ENCODE measurements around the gene RFFL. TPM values are rescaled to one million over a fixed set of nuclear protein-coding genes. Genes with fewer than 3 reads are reported as not detected.

The RFFL gene
- total RNA-seq, 1 experiment from 2014 or later = 40.3 TPM

DNA sequence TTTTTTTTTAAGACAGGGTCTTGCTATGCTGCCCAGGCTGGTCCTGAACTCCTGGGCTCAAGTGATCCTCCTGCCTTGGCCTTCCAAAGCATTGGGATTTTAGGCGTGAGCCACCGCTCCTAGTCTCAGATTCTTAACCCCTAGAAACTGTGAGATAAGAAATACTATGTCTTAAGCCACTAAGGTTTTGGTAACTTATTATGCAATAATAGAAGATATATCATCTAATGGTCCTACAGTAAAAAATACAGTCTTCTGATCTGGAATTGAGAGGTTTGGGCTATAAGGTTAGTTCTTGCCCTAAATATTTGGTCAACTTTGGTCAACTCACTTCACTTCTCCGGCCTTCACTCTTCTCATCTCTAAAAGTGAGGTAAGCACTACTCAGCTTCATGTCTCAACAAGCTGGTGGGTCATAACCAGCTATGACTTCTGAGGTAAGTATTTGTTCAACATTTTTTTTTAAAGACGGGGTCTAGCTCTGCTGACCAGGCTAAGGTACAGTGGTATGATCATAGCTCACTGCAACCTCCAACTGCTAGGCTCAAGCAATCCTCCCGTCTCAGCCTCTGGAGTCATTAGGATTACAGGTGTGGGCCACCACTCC lies 41.4 kb upstream of the RFFL start:
- H3K9me2 ChIP-seq (ENCODE audit: insufficient read depth) = no peaks in the 10 kb centered on the region
- no peak for ATAC-seq
- no peaks in the 10 kb centered on the region for H3K27me3 ChIP-seq (ENCODE audit: insufficient read depth, low read length)
- intact Hi-C loops (cut with micrococcal nuclease) = no loop called here
- no peaks in the 10 kb centered on the region for H3K9me3 ChIP-seq (ENCODE audit: control insufficient read depth in 1 of 2, insufficient read depth in 1 of 2, low read depth in 1 of 2, low read length in 2 of 2)
- POLR2A ChIA-PET = interaction anchor here (1.0 kb wide), 1 partner anchor 11 kb away, joined by 3 read pairs; no protein-coding TSS in a partner anchor
- no peak for TF ChIP-seq CEBPB (IDR thresholded peaks at IDR 0.05; ENCODE audit: low read depth)
- H3K4me2 ChIP-seq (ENCODE audit: low read length) = no peak overlapping the region
- CTCF ChIA-PET = no interaction called here
- H3K36me3 ChIP-seq (ENCODE audit: control insufficient read depth in 1 of 2, insufficient read depth in 2 of 2, low read length in 2 of 2) = peaks cover 7 to 22% of the 10 kb centered on the region in 2 experiments
- no peak overlapping the region for H3K27ac ChIP-seq (ENCODE audit: low read depth, low read length)
- no peak for DNase-seq (ENCODE audit: low read depth, low spot score)
- RAD21 ChIA-PET (ENCODE audit: low non-redundant PET in 1 of 2, low total read pairs in 2 of 2, uncharacterized antibody in 2 of 2, unreplicated experiment in 2 of 2) = no interaction called here
- no peak overlapping the region for H3K4me3 ChIP-seq (replicated peaks in 1 of 2; ENCODE audit: low read depth in 1 of 2, low read length in 2 of 2)
- no peaks in the 10 kb centered on the region for H4K20me1 ChIP-seq (ENCODE audit: insufficient read depth)
- H3K9ac ChIP-seq (ENCODE audit: low read length) = no peak overlapping the region
- H3K79me2 ChIP-seq (ENCODE audit: insufficient read depth, low read length) = no peaks in the 10 kb centered on the region
- no TSS peak for BruUV-seq (replicated peaks)
- H3K4me1 ChIP-seq (ENCODE audit: control insufficient read depth in 1 of 2, insufficient read depth in 2 of 2, low read length in 2 of 2) = peaks cover 4 to 18% of the 10 kb centered on the region in 2 experiments; a peak in 3 of 4 replicates
- H2AFZ ChIP-seq (ENCODE audit: low read depth, low read length, poor library complexity, severe bottlenecking) = no peak overlapping the region

DNA sequence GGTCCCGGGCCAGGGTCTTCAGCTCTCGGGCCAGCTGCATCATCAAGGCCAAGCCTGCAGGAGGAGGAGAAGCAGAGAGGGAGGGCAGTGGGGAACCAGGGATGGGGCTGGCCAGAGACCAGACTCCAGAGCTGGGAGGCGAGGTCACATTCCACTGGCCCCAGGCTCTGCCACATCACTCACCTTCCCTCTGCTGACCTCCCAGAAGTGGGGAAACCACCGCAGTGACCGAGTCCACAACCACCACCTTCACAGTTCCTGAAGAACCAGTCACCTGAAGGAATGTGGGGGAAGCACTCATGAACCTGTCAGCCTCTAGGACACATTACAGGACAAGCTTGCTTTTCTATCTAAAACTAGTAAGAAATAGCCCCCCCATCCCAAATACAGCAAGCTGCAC lies 39.8 kb upstream of the RFFL start:
- no peak overlapping the region for H3K4me3 ChIP-seq (replicated peaks in 1 of 2; ENCODE audit: low read depth in 1 of 2, low read length in 2 of 2)
- no peaks in the 10 kb centered on the region for H4K20me1 ChIP-seq (ENCODE audit: insufficient read depth)
- H3K9ac ChIP-seq (ENCODE audit: low read length) = no peak overlapping the region
- TF ChIP-seq SIN3A (IDR thresholded peaks at IDR 0.05; ENCODE audit: low read depth) = no peak
- TF ChIP-seq, protein P1, sequence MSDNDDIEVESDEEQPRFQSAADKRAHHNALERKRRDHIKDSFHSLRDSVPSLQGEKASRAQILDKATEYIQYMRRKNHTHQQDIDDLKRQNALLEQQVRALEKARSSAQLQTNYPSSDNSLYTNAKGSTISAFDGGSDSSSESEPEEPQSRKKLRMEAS (IDR thresholded peaks at IDR 0.05) = no peak
- TF ChIP-seq, protein P2, sequence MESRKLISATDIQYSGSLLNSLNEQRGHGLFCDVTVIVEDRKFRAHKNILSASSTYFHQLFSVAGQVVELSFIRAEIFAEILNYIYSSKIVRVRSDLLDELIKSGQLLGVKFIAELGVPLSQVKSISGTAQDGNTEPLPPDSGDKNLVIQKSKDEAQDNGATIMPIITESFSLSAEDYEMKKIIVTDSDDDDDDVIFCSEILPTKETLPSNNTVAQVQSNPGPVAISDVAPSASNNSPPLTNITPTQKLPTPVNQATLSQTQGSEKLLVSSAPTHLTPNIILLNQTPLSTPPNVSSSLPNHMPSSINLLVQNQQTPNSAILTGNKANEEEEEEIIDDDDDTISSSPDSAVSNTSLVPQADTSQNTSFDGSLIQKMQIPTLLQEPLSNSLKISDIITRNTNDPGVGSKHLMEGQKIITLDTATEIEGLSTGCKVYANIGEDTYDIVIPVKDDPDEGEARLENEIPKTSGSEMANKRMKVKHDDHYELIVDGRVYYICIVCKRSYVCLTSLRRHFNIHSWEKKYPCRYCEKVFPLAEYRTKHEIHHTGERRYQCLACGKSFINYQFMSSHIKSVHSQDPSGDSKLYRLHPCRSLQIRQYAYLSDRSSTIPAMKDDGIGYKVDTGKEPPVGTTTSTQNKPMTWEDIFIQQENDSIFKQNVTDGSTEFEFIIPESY (IDR thresholded peaks at IDR 0.05; ENCODE audit: extremely low read depth, insufficient replicate concordance, low read length) = no peak
- peaks cover 11 to 22% of the 10 kb centered on the region in 2 experiments for H3K36me3 ChIP-seq (ENCODE audit: control insufficient read depth in 1 of 2, insufficient read depth in 2 of 2, low read length in 2 of 2)
- intact Hi-C loops (cut with micrococcal nuclease) = no loop called here
- DNase-seq (ENCODE audit: low read depth, low spot score) = no peak
- peaks cover 1 to 9% of the 10 kb centered on the region in 2 experiments for H3K4me1 ChIP-seq (ENCODE audit: control insufficient read depth in 1 of 2, insufficient read depth in 2 of 2, low read length in 2 of 2)
- RAD21 ChIA-PET (ENCODE audit: low non-redundant PET in 1 of 2, low total read pairs in 2 of 2, uncharacterized antibody in 2 of 2, unreplicated experiment in 2 of 2) = no interaction called here
- no peaks in the 10 kb centered on the region for H3K79me2 ChIP-seq (ENCODE audit: insufficient read depth, low read length)
- no peak overlapping the region for H3K4me2 ChIP-seq (ENCODE audit: low read length)
- H3K9me2 ChIP-seq (ENCODE audit: insufficient read depth) = no peaks in the 10 kb centered on the region
- POLR2A ChIA-PET = no interaction called here
- CTCF ChIA-PET = interaction anchor here (1.4 kb wide), 1 partner anchor 14 kb away, joined by 5 read pairs; no protein-coding TSS in a partner anchor
- ATAC-seq = peak; percentile 53; the same call in 1 of the 2 replicates
- no peaks in the 10 kb centered on the region for H3K9me3 ChIP-seq (ENCODE audit: control insufficient read depth in 1 of 2, insufficient read depth in 1 of 2, low read depth in 1 of 2, low read length in 2 of 2)
- no peak overlapping the region for H2AFZ ChIP-seq (ENCODE audit: low read depth, low read length, poor library complexity, severe bottlenecking)
- no peak overlapping the region for H3K27ac ChIP-seq (ENCODE audit: low read depth, low read length)
- no TSS peak for BruUV-seq (replicated peaks)
- H3K27me3 ChIP-seq (ENCODE audit: insufficient read depth, low read length) = no peaks in the 10 kb centered on the region

Data from HCT116 (cell line).